T-helper 2 cell treated with Interferon-gamma antibody and Interleukin-4, amounts not matched to agents 100 ng/mL and 5 ng/mL, for 36 hours (primary cell): Measurements from ENCODE around the gene BCDIN3D. TPM values are rescaled to one million over a fixed set of nuclear protein-coding genes. Genes with fewer than 3 reads are reported as not detected.

ENCODE experiments used
- total RNA-seq: library from RNA; stranded (reverse); gene quantifications from 2 replicates; pipeline ENCODE4 v1.2.3, GENCODE V29; 2022

The BCDIN3D gene
- total RNA-seq, 1 donor from 2014 or later: 5.9 TPM

Other genes starting within 250 kb of the BCDIN3D start
- gene FAM186B, start 237.5 kb downstream of the BCDIN3D start, total RNA-seq: 0.16 TPM in 1 of 2 replicates, not detected in the other
- gene PRPF40B, start 219.5 kb downstream of the BCDIN3D start, total RNA-seq: 10.1 and 10.8 TPM in 2 replicates
- 25.0 and 25.2 TPM in 2 replicates for gene FMNL3, start 135.7 kb downstream of the BCDIN3D start, total RNA-seq
- gene TMBIM6, start 101.5 kb downstream of the BCDIN3D start, total RNA-seq: 442 and 445 TPM in 2 replicates
- gene NCKAP5L, start 14.7 kb downstream of the BCDIN3D start, total RNA-seq: 2.3 and 2.4 TPM in 2 replicates
- 0.18 and 0.27 TPM in 2 replicates for gene FAIM2, start 60.8 kb upstream of the BCDIN3D start, total RNA-seq
- not detected in 2 replicates for gene AQP2, start 107.6 kb upstream of the BCDIN3D start, total RNA-seq
- not detected in 2 replicates for gene AQP5, start 118.8 kb upstream of the BCDIN3D start, total RNA-seq
- gene AQP6, start 129.8 kb upstream of the BCDIN3D start, total RNA-seq: not detected in 2 replicates
- 144 and 145 TPM in 2 replicates for gene RACGAP1, start 182.4 kb upstream of the BCDIN3D start, total RNA-seq
- 7.5 and 8.5 TPM in 2 replicates for gene ASIC1, start 214.5 kb upstream of the BCDIN3D start, total RNA-seq
- gene SMARCD1, start 242.2 kb upstream of the BCDIN3D start, total RNA-seq: 75.3 and 86.2 TPM in 2 replicates